HEK293 (cell line): ENCODE data around the gene EEFSEC.

ENCODE experiments used
- CTCF ChIA-PET: fragments of 350-600 bp; formaldehyde crosslinking; extraction: SDS; loops from one replicate; lab custom pipeline; 2021; ENCODE audit warnings: antibody characterized with exemption; lab: Yijun Ruan, JAX
- POLR2A ChIA-PET: fragments of 300-600 bp; formaldehyde crosslinking; extraction: SDS; loops from one replicate; lab custom pipeline; 2020; ENCODE audit warnings: antibody characterized with exemption, inconsistent platforms; lab: Yijun Ruan, JAX
- H3K27ac ChIP-seq: fragments of 200-500 bp; sonication (Bioruptor generic); 2 replicates; pipeline ENCODE4 v1.5.1; 2014; ENCODE audit warnings: low read depth, low read length, control low read depth, inconsistent platforms; ENCODE audit errors: extremely low read depth
- H3K36me3 ChIP-seq, 2 experiments: fragments of 200-500 bp in 1 of 2; sonication (Bioruptor generic) in 1 of 2; 1 replicate in 1 of 2; 2 replicates in 1 of 2; pipeline ENCODE4 v1.5.1; 2014 to 2017; ENCODE audit warnings: inconsistent platforms in 2 of 2, low read length in 2 of 2; ENCODE audit not compliant: control insufficient read depth in 2 of 2, insufficient read depth in 1 of 2
- H3K4me1 ChIP-seq: fragments of 200-500 bp; sonication (Bioruptor generic); 2 replicates; pipeline ENCODE4 v1.5.1; 2014; ENCODE audit warnings: mild to moderate bottlenecking, low read length, inconsistent platforms; ENCODE audit not compliant: control insufficient read depth, insufficient read depth
- H3K4me3 ChIP-seq: 2 replicates; pipeline ENCODE4 v1.5.1; 2011; ENCODE audit warnings: low read depth, mild to moderate bottlenecking, control low read depth, low read length, moderate library complexity
- H3K9me3 ChIP-seq: fragments of 200-500 bp; sonication (Bioruptor generic); 2 replicates; pipeline ENCODE4 v1.5.1; 2014; ENCODE audit warnings: low read depth, low read length, inconsistent platforms; ENCODE audit not compliant: control insufficient read depth, insufficient read depth
- GLI4 ChIP-seq: fragments of 450-650 bp; formaldehyde crosslinking; IDR thresholded peaks from 2 replicates; pipeline ENCODE4 v1.5.1; 2016; ENCODE audit warnings: missing biosample characterization, missing genetic modification characterization
- IKZF3 ChIP-seq: fragments of 450-650 bp; IDR thresholded peaks from 2 replicates; pipeline ENCODE4 v1.5.0; 2018; ENCODE audit warnings: missing biosample characterization, mild to moderate bottlenecking, missing genetic modification characterization, moderate library complexity
- KLF7 ChIP-seq: fragments of 450-650 bp; formaldehyde crosslinking; IDR thresholded peaks from 2 replicates; pipeline ENCODE4 v1.5.1; 2016; ENCODE audit warnings: missing biosample characterization, missing genetic modification characterization, borderline replicate concordance
- SALL2 ChIP-seq: fragments of 450-650 bp; formaldehyde crosslinking; IDR thresholded peaks from 2 replicates; pipeline ENCODE4 v1.5.0; 2017; ENCODE audit warnings: missing biosample characterization, mild to moderate bottlenecking, missing genetic modification characterization, borderline replicate concordance
- SP3 ChIP-seq: fragments of 450-650 bp; formaldehyde crosslinking; IDR thresholded peaks from 2 replicates; pipeline ENCODE4 v1.5.1; 2016; ENCODE audit warnings: missing biosample characterization, missing genetic modification characterization
- SP7 ChIP-seq: fragments of 450-650 bp; formaldehyde crosslinking; IDR thresholded peaks from 2 replicates; pipeline ENCODE4 v1.5.1; 2016; ENCODE audit warnings: missing biosample characterization, missing genetic modification characterization
- ZNF169 ChIP-seq: fragments of 450-650 bp; formaldehyde crosslinking; IDR thresholded peaks from 2 replicates; pipeline ENCODE4 v1.5.1; 2016; ENCODE audit warnings: missing biosample characterization, missing genetic modification characterization
- ZNF23 ChIP-seq: fragments of 450-650 bp; formaldehyde crosslinking; IDR thresholded peaks from 2 replicates; pipeline ENCODE4 v1.5.1; 2016; ENCODE audit warnings: missing biosample characterization, missing genetic modification characterization, borderline replicate concordance
- ZNF239 ChIP-seq: fragments of 450-650 bp; formaldehyde crosslinking; IDR thresholded peaks from 2 replicates; pipeline ENCODE4 v1.5.1; 2016; ENCODE audit warnings: missing biosample characterization, missing genetic modification characterization
- ZNF302 ChIP-seq: fragments of 450-650 bp; formaldehyde crosslinking; IDR thresholded peaks from 2 replicates; pipeline ENCODE4 v1.5.1; 2016; ENCODE audit warnings: missing biosample characterization, missing genetic modification characterization, low read depth
- ZNF416 ChIP-seq: fragments of 450-650 bp; formaldehyde crosslinking; IDR thresholded peaks from 2 replicates; pipeline ENCODE4 v1.5.1; 2016; ENCODE audit warnings: missing biosample characterization, missing genetic modification characterization
- ZNF473 ChIP-seq: fragments of 450-650 bp; formaldehyde crosslinking; IDR thresholded peaks from 2 replicates; pipeline ENCODE4 v1.5.1; 2017; ENCODE audit warnings: missing biosample characterization, missing genetic modification characterization
- ZNF510 ChIP-seq: fragments of 450-650 bp; formaldehyde crosslinking; IDR thresholded peaks from 2 replicates; pipeline ENCODE4 v1.5.1; 2018; ENCODE audit warnings: mild to moderate bottlenecking, missing genetic modification characterization, missing biosample characterization; ENCODE audit not compliant: insufficient replicate concordance
- ZNF585B ChIP-seq: fragments of 450-650 bp; formaldehyde crosslinking; IDR thresholded peaks from 2 replicates; pipeline ENCODE4 v1.5.1; 2016; ENCODE audit warnings: missing biosample characterization, missing genetic modification characterization
- ZNF654 ChIP-seq: fragments of 450-650 bp; formaldehyde crosslinking; IDR thresholded peaks from 2 replicates; pipeline ENCODE4 v1.5.1; 2016; ENCODE audit warnings: low read depth, missing biosample characterization, missing genetic modification characterization
- ZNF660 ChIP-seq: fragments of 450-650 bp; IDR thresholded peaks from 2 replicates; pipeline ENCODE4 v1.5.1; 2018; ENCODE audit warnings: missing biosample characterization, mild to moderate bottlenecking, missing genetic modification characterization
- ZNF664 ChIP-seq: fragments of 450-650 bp; formaldehyde crosslinking; IDR thresholded peaks from 2 replicates; pipeline ENCODE4 v1.5.1; 2016; ENCODE audit warnings: missing biosample characterization, missing genetic modification characterization
- ZNF777 ChIP-seq: fragments of 450-650 bp; formaldehyde crosslinking; IDR thresholded peaks from 2 replicates; pipeline ENCODE4 v1.5.1; 2017; ENCODE audit warnings: missing biosample characterization, missing genetic modification characterization, borderline replicate concordance
- ZSCAN23 ChIP-seq: fragments of 450-650 bp; formaldehyde crosslinking; IDR thresholded peaks from 2 replicates; pipeline ENCODE4 v1.5.1; 2016; ENCODE audit warnings: missing biosample characterization, missing genetic modification characterization
- ZSCAN30 ChIP-seq: fragments of 450-650 bp; IDR thresholded peaks from 2 replicates; pipeline ENCODE4 v1.5.1; 2018; ENCODE audit warnings: missing biosample characterization, mild to moderate bottlenecking, missing genetic modification characterization, moderate library complexity
- TF ChIP-seq, protein P1 (sequence below): fragments of 450-650 bp; formaldehyde crosslinking; IDR thresholded peaks from 2 replicates; pipeline ENCODE4 v1.5.1; 2016; ENCODE audit warnings: missing biosample characterization, missing genetic modification characterization
- TF ChIP-seq, protein P2 (sequence below): sonication (generic); formaldehyde crosslinking; IDR thresholded peaks from 2 replicates; pipeline ENCODE4 v1.8.1; 2022; ENCODE audit warnings: mild to moderate bottlenecking, moderate library complexity, missing genetic modification reagents
- TF ChIP-seq, protein P3 (sequence below): fragments of 450-650 bp; formaldehyde crosslinking; IDR thresholded peaks from 2 replicates; pipeline ENCODE4 v1.5.1; 2016; ENCODE audit warnings: missing biosample characterization, missing genetic modification characterization
- TF ChIP-seq, protein P4 (sequence below): fragments of 450-650 bp; formaldehyde crosslinking; IDR thresholded peaks from 2 replicates; pipeline ENCODE4 v1.5.1; 2017; ENCODE audit warnings: missing biosample characterization, missing genetic modification characterization
- TF ChIP-seq, protein P5 (sequence below): fragments of 450-650 bp; formaldehyde crosslinking; IDR thresholded peaks from 2 replicates; pipeline ENCODE4 v1.5.1; 2016; ENCODE audit warnings: missing biosample characterization, missing genetic modification characterization

The EEFSEC gene

DNA sequence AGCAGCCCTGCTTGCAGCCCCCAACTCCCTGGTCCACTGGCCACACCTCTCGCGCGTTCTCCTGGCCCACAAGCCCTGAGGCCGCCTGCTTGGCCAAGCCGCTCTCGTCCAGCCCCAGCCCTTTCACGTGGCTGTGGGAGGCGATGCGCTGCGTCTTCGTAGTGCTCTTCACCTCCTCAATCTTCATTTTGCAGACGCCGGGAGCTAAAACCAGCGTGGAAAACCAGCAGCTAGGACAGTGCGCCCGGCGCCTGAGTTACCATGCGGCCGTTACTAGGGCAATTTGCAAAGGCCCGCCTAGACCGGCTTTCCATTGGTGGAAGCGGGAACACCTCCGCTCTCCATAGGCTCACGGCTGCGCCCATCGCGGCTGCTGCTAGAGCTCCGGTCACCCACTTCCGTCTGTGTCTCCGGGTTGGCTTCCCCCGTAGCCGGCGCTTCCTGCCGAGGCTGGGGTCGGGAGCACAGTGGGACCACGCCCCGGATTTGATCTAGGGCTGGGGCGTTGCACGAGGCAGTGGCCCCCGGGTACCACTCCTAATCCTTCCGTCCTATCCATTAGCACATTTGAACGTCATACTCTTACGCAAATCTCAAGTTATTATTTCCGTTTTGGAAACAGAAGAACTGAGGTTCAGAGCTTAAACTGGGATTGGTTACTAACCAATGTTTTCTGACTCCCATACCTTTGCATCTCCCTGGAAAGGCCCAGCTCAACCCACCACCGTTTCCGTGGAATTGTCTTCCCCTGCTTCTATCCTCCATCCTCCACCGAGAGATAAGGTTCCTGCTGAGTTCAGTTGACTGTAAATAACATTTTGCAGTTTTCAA is 29.5 kb upstream of the EEFSEC start, which contains the start of gene RUVBL1:
Gene RUVBL1, minus strand, starts transcription at position 275 of the 831 bp plus-strand sequence. Its CDS starts 88 bp downstream, at position 187.
- CTCF ChIA-PET = interaction anchor here (0.5 to 2.7 kb wide), 9 partner anchors 10 to 663 kb away, joined by 3 to 12 read pairs (median 4); no protein-coding TSS in a partner anchor
- Histone ChIP-seq H3K4me3 (peak within 1 kb of the TSS; percentile 96), H3K36me3 (peaks cover 0 to 19% of the 10 kb centered on the region in 2 experiments; a peak in 1 of 3 replicates), H3K9me3 (no peaks in the 10 kb centered on the region), H3K27ac (peak within 1 kb of the TSS; percentile 11; the same call in 1 of the 2 replicates), H3K4me1 (no peaks in the 10 kb centered on the region)
- POLR2A ChIA-PET = interaction anchor here (0.6 to 1.9 kb wide), 9 partner anchors 10 to 1126 kb away, joined by 3 to 12 read pairs (median 4); partner anchors contain the start of genes COPG1, EEFSEC and SEC61A1
- TF ChIP-seq ZNF473 (tag by site-specific recombination) (no peak), ZSCAN30 (tag by site-specific recombination) (peak; percentile 80; the same call in 1 of the 2 replicates), ZNF23 (tag by site-specific recombination) (no peak), ZNF302 (no peak), ZNF664 (tag by site-specific recombination) (0 out of 2 replicates have a peak, but pooled peaks have one; percentile 12), ZSCAN23 (no peak), ZNF660 (tag by site-specific recombination) (peak; percentile 93), ZNF510 (tag by site-specific recombination) (no peak), ZNF585B (tag by site-specific recombination) (no peak), SP3 (tag by site-specific recombination) (peak; percentile 83), ZNF239 (no peak), ZNF169 (tag by site-specific recombination) (no peak), KLF7 (tag by site-specific recombination) (peak; percentile 94), ZNF416 (tag by site-specific recombination) (no peak), ZNF777 (tag by site-specific recombination) (no peak), ZNF654 (tag by site-specific recombination) (no peak), SP7 (peak; percentile 79), IKZF3 (tag by site-specific recombination) (0 out of 2 replicates have a peak, but pooled peaks have one; percentile 27), GLI4 (tag by site-specific recombination) (0 out of 2 replicates have a peak, but pooled peaks have one; percentile 25), SALL2 (no peak)
- TF ChIP-seq, protein P1, sequence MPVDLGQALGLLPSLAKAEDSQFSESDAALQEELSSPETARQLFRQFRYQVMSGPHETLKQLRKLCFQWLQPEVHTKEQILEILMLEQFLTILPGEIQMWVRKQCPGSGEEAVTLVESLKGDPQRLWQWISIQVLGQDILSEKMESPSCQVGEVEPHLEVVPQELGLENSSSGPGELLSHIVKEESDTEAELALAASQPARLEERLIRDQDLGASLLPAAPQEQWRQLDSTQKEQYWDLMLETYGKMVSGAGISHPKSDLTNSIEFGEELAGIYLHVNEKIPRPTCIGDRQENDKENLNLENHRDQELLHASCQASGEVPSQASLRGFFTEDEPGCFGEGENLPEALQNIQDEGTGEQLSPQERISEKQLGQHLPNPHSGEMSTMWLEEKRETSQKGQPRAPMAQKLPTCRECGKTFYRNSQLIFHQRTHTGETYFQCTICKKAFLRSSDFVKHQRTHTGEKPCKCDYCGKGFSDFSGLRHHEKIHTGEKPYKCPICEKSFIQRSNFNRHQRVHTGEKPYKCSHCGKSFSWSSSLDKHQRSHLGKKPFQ (tag by site-specific recombination) = no peak
- TF ChIP-seq, protein P2, sequence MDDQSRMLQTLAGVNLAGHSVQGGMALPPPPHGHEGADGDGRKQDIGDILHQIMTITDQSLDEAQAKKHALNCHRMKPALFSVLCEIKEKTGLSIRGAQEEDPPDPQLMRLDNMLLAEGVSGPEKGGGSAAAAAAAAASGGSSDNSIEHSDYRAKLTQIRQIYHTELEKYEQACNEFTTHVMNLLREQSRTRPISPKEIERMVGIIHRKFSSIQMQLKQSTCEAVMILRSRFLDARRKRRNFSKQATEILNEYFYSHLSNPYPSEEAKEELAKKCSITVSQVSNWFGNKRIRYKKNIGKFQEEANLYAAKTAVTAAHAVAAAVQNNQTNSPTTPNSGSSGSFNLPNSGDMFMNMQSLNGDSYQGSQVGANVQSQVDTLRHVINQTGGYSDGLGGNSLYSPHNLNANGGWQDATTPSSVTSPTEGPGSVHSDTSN = peak; percentile 91
- TF ChIP-seq, protein P3, sequence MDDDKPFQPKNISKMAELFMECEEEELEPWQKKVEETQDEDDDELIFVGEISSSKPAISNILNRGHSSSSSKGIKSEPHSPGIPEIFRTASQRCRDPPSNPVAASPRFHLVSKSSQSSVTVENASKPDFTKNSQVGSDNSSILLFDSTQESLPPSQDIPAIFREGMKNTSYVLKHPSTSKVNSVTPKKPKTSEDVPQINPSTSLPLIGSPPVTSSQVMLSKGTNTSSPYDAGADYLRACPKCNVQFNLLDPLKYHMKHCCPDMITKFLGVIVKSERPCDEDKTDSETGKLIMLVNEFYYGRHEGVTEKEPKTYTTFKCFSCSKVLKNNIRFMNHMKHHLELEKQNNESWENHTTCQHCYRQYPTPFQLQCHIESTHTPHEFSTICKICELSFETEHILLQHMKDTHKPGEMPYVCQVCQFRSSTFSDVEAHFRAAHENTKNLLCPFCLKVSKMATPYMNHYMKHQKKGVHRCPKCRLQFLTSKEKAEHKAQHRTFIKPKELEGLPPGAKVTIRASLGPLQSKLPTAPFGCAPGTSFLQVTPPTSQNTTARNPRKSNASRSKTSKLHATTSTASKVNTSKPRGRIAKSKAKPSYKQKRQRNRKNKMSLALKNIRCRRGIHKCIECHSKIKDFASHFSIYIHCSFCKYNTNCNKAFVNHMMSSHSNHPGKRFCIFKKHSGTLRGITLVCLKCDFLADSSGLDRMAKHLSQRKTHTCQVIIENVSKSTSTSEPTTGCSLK (tag by site-specific recombination) = no peak
- TF ChIP-seq, protein P4, sequence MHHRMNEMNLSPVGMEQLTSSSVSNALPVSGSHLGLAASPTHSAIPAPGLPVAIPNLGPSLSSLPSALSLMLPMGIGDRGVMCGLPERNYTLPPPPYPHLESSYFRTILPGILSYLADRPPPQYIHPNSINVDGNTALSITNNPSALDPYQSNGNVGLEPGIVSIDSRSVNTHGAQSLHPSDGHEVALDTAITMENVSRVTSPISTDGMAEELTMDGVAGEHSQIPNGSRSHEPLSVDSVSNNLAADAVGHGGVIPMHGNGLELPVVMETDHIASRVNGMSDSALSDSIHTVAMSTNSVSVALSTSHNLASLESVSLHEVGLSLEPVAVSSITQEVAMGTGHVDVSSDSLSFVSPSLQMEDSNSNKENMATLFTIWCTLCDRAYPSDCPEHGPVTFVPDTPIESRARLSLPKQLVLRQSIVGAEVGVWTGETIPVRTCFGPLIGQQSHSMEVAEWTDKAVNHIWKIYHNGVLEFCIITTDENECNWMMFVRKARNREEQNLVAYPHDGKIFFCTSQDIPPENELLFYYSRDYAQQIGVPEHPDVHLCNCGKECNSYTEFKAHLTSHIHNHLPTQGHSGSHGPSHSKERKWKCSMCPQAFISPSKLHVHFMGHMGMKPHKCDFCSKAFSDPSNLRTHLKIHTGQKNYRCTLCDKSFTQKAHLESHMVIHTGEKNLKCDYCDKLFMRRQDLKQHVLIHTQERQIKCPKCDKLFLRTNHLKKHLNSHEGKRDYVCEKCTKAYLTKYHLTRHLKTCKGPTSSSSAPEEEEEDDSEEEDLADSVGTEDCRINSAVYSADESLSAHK = no peak
- TF ChIP-seq, protein P5, sequence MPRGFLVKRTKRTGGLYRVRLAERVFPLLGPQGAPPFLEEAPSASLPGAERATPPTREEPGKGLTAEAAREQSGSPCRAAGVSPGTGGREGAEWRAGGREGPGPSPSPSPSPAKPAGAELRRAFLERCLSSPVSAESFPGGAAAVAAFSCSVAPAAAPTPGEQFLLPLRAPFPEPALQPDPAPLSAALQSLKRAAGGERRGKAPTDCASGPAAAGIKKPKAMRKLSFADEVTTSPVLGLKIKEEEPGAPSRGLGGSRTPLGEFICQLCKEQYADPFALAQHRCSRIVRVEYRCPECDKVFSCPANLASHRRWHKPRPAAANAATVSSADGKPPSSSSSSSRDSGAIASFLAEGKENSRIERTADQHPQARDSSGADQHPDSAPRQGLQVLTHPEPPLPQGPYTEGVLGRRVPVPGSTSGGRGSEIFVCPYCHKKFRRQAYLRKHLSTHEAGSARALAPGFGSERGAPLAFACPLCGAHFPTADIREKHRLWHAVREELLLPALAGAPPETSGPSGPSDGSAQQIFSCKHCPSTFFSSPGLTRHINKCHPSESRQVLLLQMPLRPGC (tag by site-specific recombination) = peak; percentile 26; the same call in 1 of the 2 replicates
